HG02588 (cell line): Measurements from ENCODE around the gene SFMBT2.
"Not testable (repeated sequence)": the region's sequence is repeated elsewhere in the genome, so short reads cannot be mapped to it uniquely, and the experiment has no call there.

Experiments
- ATAC-seq: cut with Tn5 transposase; IDR thresholded peaks from one replicate; pipeline ENCODE4 v1.9.1; 2021; ENCODE audit warnings: mild to moderate bottlenecking, moderate library complexity; ENCODE audit not compliant: unreplicated experiment

Gene SFMBT2

DNA sequence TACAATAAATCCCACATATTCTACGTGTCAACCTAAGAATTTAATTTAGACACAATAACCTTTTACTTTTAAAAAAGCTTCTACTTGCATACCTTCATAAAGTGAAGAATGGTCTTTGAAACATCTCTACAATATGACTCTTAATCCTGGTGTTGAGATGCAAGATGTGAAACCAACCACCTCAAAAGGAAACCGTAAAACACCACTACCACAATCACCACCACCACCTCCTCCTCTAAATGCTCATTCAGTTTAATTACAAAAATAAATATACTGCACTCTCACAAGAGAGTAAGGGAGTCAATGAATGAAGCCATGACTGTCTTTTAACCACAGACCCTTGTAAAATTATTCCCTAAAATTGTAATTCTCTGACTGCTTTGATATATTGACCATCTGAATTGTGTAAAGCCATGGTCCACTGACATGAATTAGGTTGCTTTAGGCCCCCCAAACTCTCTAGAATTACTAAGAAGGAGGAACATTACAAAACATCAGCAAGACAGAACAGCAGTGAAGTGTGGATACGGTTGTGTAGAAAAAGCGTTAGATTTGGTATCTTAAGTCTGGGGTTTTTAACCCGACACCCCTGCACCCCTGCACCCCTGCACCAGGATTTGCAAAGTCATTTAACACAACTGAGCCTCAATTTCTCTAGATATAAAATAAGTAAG, 171.4 kb downstream of the SFMBT2 start:
- peak; percentile 74 for ATAC-seq

GRCh38 chr10:7235376-7235775, 175.5 kb downstream of the SFMBT2 start:
- ATAC-seq: no peak

GRCh38 chr10:7234109-7234508, 176.7 kb downstream of the SFMBT2 start:
- no peak for ATAC-seq

- ATAC-seq: no peak
These were observed 177.4 kb downstream of the SFMBT2 start for GRCh38 chr10:7233259-7233991.

- no peak for ATAC-seq
These were observed 179.1 kb downstream of the SFMBT2 start for GRCh38 chr10:7231509-7232414.

DNA sequence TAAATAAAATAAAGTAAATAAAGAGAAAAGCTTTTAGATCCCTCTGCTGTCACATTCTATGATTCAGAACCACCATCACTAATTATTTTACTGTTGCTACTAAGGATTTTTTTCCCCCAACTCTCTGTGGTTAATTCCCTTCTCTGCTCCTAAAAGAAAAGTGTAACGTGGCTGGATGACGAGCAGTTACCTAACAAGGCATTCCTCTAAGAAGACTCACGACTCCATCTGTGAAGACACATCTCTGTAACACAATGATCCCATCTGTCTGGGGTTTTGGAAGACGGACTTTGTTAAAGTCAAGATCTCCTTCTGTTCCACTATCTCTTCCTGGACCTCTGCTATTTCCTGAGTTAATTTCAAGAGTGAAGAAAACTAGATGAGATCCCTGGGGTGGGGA, 179.9 kb downstream of the SFMBT2 start:
- no peak for ATAC-seq

DNA sequence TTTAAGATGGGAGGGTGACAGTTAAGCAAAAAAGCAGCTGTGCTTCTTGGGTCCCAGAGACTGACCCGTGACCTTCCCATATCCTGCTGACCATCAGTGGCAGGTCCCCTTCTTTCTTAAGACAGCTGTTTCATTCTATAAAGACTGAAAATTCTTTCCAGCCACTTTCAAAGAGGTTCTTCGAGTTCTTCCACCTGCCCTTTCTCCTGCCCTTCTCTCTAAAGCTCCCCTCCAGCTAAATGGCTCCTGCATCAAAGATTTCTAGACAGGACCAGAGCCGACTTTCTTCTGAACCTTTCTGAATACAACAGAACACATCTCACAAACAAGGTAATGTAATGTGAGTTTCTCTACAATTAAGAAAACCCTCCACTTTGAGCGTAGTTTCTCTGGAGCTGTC, 180.8 kb downstream of the SFMBT2 start:
- ATAC-seq: no peak

DNA sequence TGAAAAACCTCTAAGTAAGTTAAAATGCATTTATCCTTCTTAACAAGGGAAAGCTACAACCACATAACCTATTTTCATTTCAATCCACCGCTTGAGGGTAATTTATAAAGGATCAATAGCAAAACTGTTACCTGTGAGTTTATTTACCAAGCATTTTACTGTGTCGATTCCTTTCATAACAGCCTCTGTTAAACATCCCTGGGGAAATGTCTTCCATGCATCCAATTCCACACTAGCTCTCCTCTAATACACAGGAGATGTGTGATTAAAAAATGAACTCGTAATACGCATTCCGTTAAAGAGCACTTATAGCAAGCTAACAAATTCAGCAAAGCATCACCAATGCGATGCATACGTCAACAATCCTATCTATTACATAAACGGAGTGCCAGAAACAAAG, 185.7 kb downstream of the SFMBT2 start:
- ATAC-seq: no peak

- no peak for ATAC-seq
These were observed 191.9 kb downstream of the SFMBT2 start for GRCh38 chr10:7218968-7219367.

DNA sequence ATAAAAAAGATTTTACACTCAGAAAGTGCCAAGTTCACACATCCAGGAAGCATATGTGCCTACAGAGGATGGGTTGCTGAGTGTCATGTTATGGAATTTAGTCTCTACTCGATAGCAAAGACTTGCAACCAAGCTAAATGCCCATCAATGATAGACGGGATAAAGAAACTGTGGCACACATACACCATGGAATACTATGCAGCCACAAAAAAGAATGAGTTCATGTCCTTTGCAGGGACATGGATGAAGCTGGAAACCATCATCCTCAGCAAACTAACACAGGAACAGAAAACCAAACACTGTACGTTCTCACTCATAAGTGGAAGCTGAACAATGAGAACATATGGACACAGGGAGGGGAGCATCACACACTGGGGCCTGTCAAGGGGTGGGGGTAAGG, 198.1 kb downstream of the SFMBT2 start:
- not testable (repeated sequence) for ATAC-seq

- no peak for ATAC-seq
These were observed 198.8 kb downstream of the SFMBT2 start for GRCh38 chr10:7211857-7212577.

GRCh38 chr10:7210516-7210915, 200.3 kb downstream of the SFMBT2 start:
- ATAC-seq: no peak

GRCh38 chr10:7209458-7209857, 201.4 kb downstream of the SFMBT2 start:
- ATAC-seq: no peak

GRCh38 chr10:7206412-7207100, 204.3 kb downstream of the SFMBT2 start:
- ATAC-seq: no peak

DNA sequence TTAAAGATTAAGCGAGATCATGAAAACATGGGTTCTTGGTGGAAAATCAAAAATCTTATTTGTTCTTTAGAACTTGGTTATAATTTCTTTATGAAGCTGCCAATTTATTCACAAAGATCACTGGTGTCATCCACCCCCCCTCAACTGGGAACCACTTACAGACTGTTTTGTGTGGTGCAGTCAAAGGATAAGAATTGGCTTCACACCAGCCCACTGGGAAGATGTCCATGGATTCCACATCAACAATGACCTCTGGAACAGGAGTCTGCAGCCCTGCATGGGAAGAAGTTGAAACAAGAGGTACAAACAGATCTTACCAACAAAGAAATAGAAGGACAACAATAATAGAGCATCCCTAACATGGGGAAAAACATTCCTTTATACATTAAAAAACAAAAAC, 205.2 kb downstream of the SFMBT2 start:
- no peak for ATAC-seq

- ATAC-seq: no peak
These were observed 208.0 kb downstream of the SFMBT2 start for GRCh38 chr10:7202793-7203355.

DNA sequence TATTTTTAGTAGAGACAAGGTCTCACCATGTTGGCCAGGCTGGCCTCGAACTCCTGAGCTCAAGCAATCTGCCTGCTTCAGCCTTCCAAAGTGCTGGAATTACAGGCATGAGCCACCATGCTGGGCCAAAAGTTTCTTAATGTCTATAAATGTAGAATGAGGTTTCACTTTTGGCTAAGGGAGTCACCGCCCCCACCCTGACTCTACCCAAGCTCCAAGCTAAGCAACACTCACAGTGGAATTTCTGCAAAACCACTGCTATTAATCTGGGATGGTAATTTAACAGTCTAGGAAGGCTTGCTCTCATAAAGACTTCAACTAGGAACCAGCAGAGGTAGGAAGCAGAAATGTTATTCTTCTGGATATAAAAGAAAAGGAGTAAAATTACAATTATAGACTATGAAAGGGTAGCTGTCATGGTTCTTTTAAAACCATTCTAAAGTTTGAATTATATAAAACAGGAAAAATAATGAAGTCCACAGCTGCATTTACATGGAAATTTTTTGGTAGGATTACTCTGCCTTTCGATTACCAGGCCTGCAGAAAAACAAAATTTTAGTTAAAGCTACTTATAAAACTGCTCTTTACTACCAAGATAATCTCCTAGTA, 211.6 kb downstream of the SFMBT2 start:
- no peak for ATAC-seq

- ATAC-seq: no peak
These were observed 214.6 kb downstream of the SFMBT2 start for GRCh38 chr10:7196284-7196683.

DNA sequence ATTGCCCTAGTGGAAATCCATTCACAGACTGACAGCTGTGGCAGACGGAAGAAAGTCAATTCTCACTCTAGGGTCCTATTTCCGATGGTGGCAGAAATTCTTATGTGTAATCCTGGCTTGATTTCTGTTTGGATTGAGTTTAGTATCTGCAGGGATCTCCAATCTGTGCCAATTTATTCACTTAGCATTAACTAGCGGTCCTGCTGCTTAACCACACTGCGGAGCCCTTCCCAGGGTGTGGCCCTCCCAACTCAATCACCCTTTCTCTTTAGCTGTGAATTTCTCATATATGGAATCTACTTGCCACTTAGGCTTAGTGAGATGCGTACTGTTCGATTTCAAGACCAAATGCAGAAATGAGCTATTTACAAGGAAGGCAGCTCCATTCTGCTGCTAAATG, 215.7 kb downstream of the SFMBT2 start:
- ATAC-seq: no peak

DNA sequence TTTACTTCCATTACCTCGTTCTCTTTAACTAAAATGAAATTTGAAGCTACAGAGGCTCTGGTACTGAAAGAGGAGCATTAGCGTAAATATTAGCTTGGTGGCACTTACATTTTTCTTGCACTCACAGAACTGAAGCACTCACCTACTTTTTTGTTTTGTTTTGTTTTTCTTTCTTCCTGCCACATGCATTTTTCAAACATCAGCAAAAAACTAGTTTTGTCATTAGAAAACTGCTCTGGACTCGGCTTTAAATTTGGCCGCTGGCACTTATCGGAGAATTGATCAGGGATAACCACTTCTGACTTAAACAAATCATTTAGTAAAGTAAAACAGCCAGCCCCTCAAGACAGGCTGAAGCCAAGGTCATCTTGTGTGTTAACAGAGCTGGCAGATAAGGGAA, 216.3 kb downstream of the SFMBT2 start:
- no peak for ATAC-seq
